MM.1S (cell line): ENCODE measurements around the gene MARCKS.
"Not testable (repeated sequence)": the region's sequence is repeated elsewhere in the genome, so short reads cannot be mapped to it uniquely, and the experiment has no call there.

Experiments
- DNase-seq: peaks from one replicate; pipeline ENCODE4 v3.0.0-alpha.2; 2015
- H2AFZ ChIP-seq: fragments of 300-600 bp; sonication (generic); 2 replicates; pipeline ENCODE4 v1.6.0; 2016; ENCODE audit warnings: antibody characterized with exemption, low read length
- H3F3A ChIP-seq: fragments of 300-600 bp; sonication (generic); 2 replicates; pipeline ENCODE4 v1.6.1; 2016; ENCODE audit warnings: mild to moderate bottlenecking, antibody characterized with exemption, low read length, moderate library complexity, mixed read lengths; ENCODE audit not compliant: insufficient read depth
- H3K27ac ChIP-seq: fragments of 300-600 bp; sonication (generic); 2 replicates; pipeline ENCODE4 v1.5.1; 2016; ENCODE audit warnings: mild to moderate bottlenecking, low read length
- H3K27me3 ChIP-seq: fragments of 300-600 bp; sonication (generic); replicated peaks from 2 replicates; pipeline ENCODE4 v1.6.0; 2016; ENCODE audit warnings: low read length; ENCODE audit not compliant: insufficient read depth
- H3K36me3 ChIP-seq: fragments of 300-600 bp; sonication (generic); replicated peaks from 2 replicates; pipeline ENCODE4 v1.6.1; 2016; ENCODE audit warnings: mild to moderate bottlenecking, low read length, mixed read lengths; ENCODE audit not compliant: insufficient read depth
- H3K4me1 ChIP-seq: fragments of 300-600 bp; sonication (generic); 2 replicates; pipeline ENCODE4 v1.6.1; 2016; ENCODE audit warnings: low read length, mixed read lengths
- H3K4me2 ChIP-seq: fragments of 300-600 bp; sonication (generic); 2 replicates; pipeline ENCODE4 v1.6.0; 2016; ENCODE audit warnings: low read depth, low read length
- H3K4me3 ChIP-seq: fragments of 300-600 bp; sonication (generic); 2 replicates; pipeline ENCODE4 v1.5.1; 2016; ENCODE audit warnings: low read length, mixed read lengths
- H3K79me2 ChIP-seq: fragments of 300-600 bp; sonication (generic); 2 replicates; pipeline ENCODE4 v1.6.1; 2016; ENCODE audit warnings: mixed run types, low read length, mixed read lengths
- H3K9ac ChIP-seq: fragments of 300-600 bp; sonication (generic); 2 replicates; pipeline ENCODE4 v1.6.1; 2016; ENCODE audit warnings: low read length, mixed read lengths
- H3K9me2 ChIP-seq: fragments of 300-600 bp; sonication (generic); replicated peaks from 2 replicates; pipeline ENCODE4 v1.6.1; 2016; ENCODE audit warnings: mild to moderate bottlenecking, low read length, mixed read lengths; ENCODE audit not compliant: insufficient read depth
- H3K9me3 ChIP-seq: fragments of 300-600 bp; sonication (generic); replicated peaks from 2 replicates; pipeline ENCODE4 v1.6.1; 2016; ENCODE audit warnings: mild to moderate bottlenecking, low read length, mixed read lengths; ENCODE audit not compliant: insufficient read depth
- H4K20me1 ChIP-seq: fragments of 300-600 bp; sonication (generic); 2 replicates; pipeline ENCODE4 v1.6.1; 2016; ENCODE audit warnings: mild to moderate bottlenecking, low read length, moderate library complexity, mixed read lengths; ENCODE audit not compliant: insufficient read depth
- CTCF ChIP-seq: fragments of 300-600 bp; sonication (generic); IDR thresholded peaks from 2 replicates; pipeline ENCODE4 v1.5.1; 2016; ENCODE audit warnings: antibody characterized with exemption, low read length, mixed read lengths
- EZH2 ChIP-seq: fragments of 300-600 bp; sonication (generic); optimal IDR thresholded peaks from 2 replicates; pipeline ENCODE3; 2017; ENCODE audit warnings: low read depth, mild to moderate bottlenecking, antibody characterized with exemption, low read length, mixed read lengths
- EZH2phosphoT487 ChIP-seq: fragments of 300-600 bp; sonication (generic); IDR thresholded peaks from 2 replicates; pipeline ENCODE4 v1.6.1; 2018; ENCODE audit warnings: antibody characterized with exemption, low read length

The MARCKS gene

GRCh38 chr6:113907102-113907815, 50.1 kb downstream of the MARCKS start:
- TF ChIP-seq EZH2 (no peak), EZH2phosphoT487 (no peak), CTCF (no peak)
- DNase-seq = no peak
- Histone ChIP-seq H3K36me3 (no peaks in the 10 kb centered on the region), H2AFZ (no peak overlapping the region), H3K9me3 (no peaks in the 10 kb centered on the region), H3K4me2 (no peak overlapping the region), H3K9ac (no peak overlapping the region), H3K4me1 (0 out of 2 replicates have a peak, but pooled peaks cover 3% of the 10 kb centered on the region), H3K79me2 (no peaks in the 10 kb centered on the region), H3K27ac (no peak overlapping the region), H4K20me1 (no peaks in the 10 kb centered on the region), H3K4me3 (no peak overlapping the region), H3K27me3 (no peaks in the 10 kb centered on the region), H3K9me2 (no peaks in the 10 kb centered on the region), H3F3A (no peaks in the 10 kb centered on the region)

GRCh38 chr6:113908801-113909200, 51.7 kb downstream of the MARCKS start:
- no peak overlapping the region for H3K4me2 ChIP-seq
- H3K4me3 ChIP-seq = no peak overlapping the region
- no peaks in the 10 kb centered on the region for H3K79me2 ChIP-seq
- H3K27ac ChIP-seq = no peak overlapping the region
- no peak for DNase-seq
- H3K9me3 ChIP-seq = no peaks in the 10 kb centered on the region
- no peak overlapping the region for H2AFZ ChIP-seq
- no peaks in the 10 kb centered on the region for H3K36me3 ChIP-seq
- H3K9ac ChIP-seq = no peak overlapping the region
- H3K4me1 ChIP-seq = 0 out of 2 replicates have a peak, but pooled peaks cover 3% of the 10 kb centered on the region
- no peak for TF ChIP-seq EZH2phosphoT487
- TF ChIP-seq EZH2 = no peak
- TF ChIP-seq CTCF = no peak
- no peaks in the 10 kb centered on the region for H4K20me1 ChIP-seq
- no peaks in the 10 kb centered on the region for H3K9me2 ChIP-seq
- H3F3A ChIP-seq = no peaks in the 10 kb centered on the region
- H3K27me3 ChIP-seq = no peaks in the 10 kb centered on the region

- no peaks in the 10 kb centered on the region for H3K9me3 ChIP-seq
- H2AFZ ChIP-seq = no peak overlapping the region
- H3K27ac ChIP-seq = no peak overlapping the region
- peak; percentile 59 for DNase-seq
- H4K20me1 ChIP-seq = no peaks in the 10 kb centered on the region
- no peak overlapping the region for H3K9ac ChIP-seq
- no peaks in the 10 kb centered on the region for H3K9me2 ChIP-seq
- H3K27me3 ChIP-seq = no peaks in the 10 kb centered on the region
- no peaks in the 10 kb centered on the region for H3F3A ChIP-seq
- 0 out of 2 replicates have a peak, but pooled peaks cover 3% of the 10 kb centered on the region for H3K4me1 ChIP-seq
- H3K36me3 ChIP-seq = no peaks in the 10 kb centered on the region
- no peaks in the 10 kb centered on the region for H3K79me2 ChIP-seq
- TF ChIP-seq EZH2phosphoT487 (no peak), CTCF (peak; percentile 66)
- H3K4me3 ChIP-seq = no peak overlapping the region
- no peak overlapping the region for H3K4me2 ChIP-seq
These were observed 52.2 kb downstream of the MARCKS start for GRCh38 chr6:113909224-113909856.

- H3K9ac ChIP-seq, H2AFZ ChIP-seq, H4K20me1 ChIP-seq, H3F3A ChIP-seq, H3K4me3 ChIP-seq, H3K9me2 ChIP-seq, H3K27ac ChIP-seq, DNase-seq, H3K36me3 ChIP-seq, H3K4me1 ChIP-seq, H3K79me2 ChIP-seq, H3K9me3 ChIP-seq, H3K4me2 ChIP-seq, H3K27me3 ChIP-seq: not testable (repeated sequence)
These were observed 53.1 kb downstream of the MARCKS start for GRCh38 chr6:113910285-113910684.
